DOHH2 (cell line): Measurements from ENCODE around the gene OSBPL9.

Source experiments
- EZH2phosphoT487 ChIP-seq: fragments of 200-600 bp; sonication (generic); IDR thresholded peaks from 2 replicates; pipeline ENCODE4 v1.6.1; 2017; ENCODE audit warnings: borderline replicate concordance, mild to moderate bottlenecking, antibody characterized with exemption, low read length, moderate library complexity, mixed read lengths
- TF ChIP-seq, protein P1 (sequence below): fragments of 200-600 bp; sonication (generic); IDR thresholded peaks from one replicate; pipeline ENCODE4 v1.5.1; 2014; ENCODE audit warnings: antibody characterized with exemption, mild to moderate bottlenecking, low read depth, low read length; ENCODE audit not compliant: poor library complexity, severe bottlenecking

GRCh38 chr1:51794868-51795267 is 178.0 kb downstream of the OSBPL9 start:
- TF ChIP-seq, protein P1, sequence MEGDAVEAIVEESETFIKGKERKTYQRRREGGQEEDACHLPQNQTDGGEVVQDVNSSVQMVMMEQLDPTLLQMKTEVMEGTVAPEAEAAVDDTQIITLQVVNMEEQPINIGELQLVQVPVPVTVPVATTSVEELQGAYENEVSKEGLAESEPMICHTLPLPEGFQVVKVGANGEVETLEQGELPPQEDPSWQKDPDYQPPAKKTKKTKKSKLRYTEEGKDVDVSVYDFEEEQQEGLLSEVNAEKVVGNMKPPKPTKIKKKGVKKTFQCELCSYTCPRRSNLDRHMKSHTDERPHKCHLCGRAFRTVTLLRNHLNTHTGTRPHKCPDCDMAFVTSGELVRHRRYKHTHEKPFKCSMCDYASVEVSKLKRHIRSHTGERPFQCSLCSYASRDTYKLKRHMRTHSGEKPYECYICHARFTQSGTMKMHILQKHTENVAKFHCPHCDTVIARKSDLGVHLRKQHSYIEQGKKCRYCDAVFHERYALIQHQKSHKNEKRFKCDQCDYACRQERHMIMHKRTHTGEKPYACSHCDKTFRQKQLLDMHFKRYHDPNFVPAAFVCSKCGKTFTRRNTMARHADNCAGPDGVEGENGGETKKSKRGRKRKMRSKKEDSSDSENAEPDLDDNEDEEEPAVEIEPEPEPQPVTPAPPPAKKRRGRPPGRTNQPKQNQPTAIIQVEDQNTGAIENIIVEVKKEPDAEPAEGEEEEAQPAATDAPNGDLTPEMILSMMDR: no peak
- no peak for TF ChIP-seq EZH2phosphoT487
